Mononuclear cell (primary cell): ENCODE data around the gene CEP83. TPM values are rescaled to one million over a fixed set of nuclear protein-coding genes. Genes with fewer than 3 reads are reported as not detected.
A peak's percentile ranks its signal among the peaks of the same experiment; 100 is the strongest.
"Not testable (repeated sequence)": the region's sequence is repeated elsewhere in the genome, so short reads cannot be mapped to it uniquely, and the experiment has no call there.

ENCODE experiments used
- H3K27me3 ChIP-seq: 2 replicates; pipeline ENCODE4 v1.6.0; 2011; ENCODE audit warnings: low read length, control low read depth; ENCODE audit not compliant: insufficient read depth
- H3K4me1 ChIP-seq: 2 replicates; pipeline ENCODE4 v1.5.1; 2011; ENCODE audit warnings: mild to moderate bottlenecking, low read length, control low read depth; ENCODE audit not compliant: insufficient read depth
- H3K4me3 ChIP-seq: 2 replicates; pipeline ENCODE4 v1.5.1; 2011; ENCODE audit warnings: mild to moderate bottlenecking, low read length, moderate library complexity
- H3K9me3 ChIP-seq: 2 replicates; pipeline ENCODE4 v1.5.1; 2011; ENCODE audit warnings: low read depth, mild to moderate bottlenecking, control low read depth, low read length
- total RNA-seq: library from RNA; depleted of rRNA; stranded (reverse); fragments of >200 nt; gene quantifications from one replicate; pipeline ENCODE4 v1.2.3, GENCODE V29; 2012

Gene CEP83
- total RNA-seq, 1 donor, result 7.8 TPM

DNA sequence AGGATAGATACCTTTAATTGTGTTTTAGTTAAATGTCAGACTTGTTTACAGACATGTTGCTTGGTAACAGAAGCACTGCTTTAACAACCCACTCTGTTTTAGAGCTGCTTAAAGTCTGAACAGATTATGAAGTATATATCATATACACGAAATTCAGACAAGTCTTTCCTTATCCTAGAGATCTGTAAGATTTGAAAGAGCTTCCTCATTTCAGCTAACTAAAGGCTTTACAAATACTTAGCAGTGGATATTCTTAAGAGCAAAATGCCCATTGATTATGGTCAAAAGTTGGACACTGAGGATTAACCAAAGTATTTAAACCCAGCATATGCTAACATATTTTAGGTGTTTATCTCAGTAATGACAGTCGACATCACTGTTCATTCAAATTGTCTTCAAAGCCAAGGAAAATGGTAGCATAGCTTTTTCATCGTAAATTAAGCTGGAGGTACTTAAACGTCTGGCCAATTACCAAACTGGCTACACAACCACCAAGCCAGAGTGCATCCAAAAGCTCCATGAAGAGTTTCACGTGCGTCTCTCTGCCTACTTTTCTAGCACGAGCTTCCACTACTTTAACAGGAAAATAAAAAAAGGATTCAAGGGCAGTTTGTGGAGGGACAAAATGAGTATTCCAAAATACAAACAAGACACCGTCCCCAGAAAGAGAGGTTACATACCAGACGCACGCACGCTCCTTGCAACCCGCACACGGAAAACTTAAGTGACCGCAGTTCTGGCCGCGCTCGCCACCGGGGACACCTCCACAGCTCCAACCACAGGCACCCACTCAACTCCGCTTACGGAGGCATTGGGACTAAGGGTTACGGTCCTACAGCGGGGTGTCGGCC lies 565 bp downstream of the CEP83 start:
- Histone ChIP-seq H3K4me1 (peaks cover 10% of the 10 kb centered on the region), H3K27me3 (no peaks in the 10 kb centered on the region), H3K4me3 (peak overlapping the region; percentile 81), H3K9me3 (no peaks in the 10 kb centered on the region)

DNA sequence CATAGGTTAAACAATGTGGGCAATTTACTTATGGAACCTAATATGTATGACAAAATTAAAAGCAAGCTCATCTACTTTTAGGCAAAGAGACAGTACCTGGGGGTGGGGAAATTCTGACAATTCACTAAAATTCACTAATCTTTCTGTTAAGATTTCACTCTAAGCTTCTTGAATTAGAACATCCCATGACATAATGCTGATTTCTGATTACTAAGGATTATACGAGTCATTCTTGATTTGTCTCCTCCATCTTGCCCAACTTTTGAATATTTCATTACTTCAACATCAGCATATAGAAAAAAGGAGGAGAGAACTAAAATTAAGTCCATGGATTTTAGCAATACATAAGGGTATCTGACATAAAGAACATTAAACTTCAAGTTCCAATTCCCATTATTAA lies 2.4 kb downstream of the CEP83 start:
- no peak overlapping the region for H3K4me3 ChIP-seq
- peaks cover 10% of the 10 kb centered on the region for H3K4me1 ChIP-seq
- no peaks in the 10 kb centered on the region for H3K9me3 ChIP-seq
- no peaks in the 10 kb centered on the region for H3K27me3 ChIP-seq

DNA sequence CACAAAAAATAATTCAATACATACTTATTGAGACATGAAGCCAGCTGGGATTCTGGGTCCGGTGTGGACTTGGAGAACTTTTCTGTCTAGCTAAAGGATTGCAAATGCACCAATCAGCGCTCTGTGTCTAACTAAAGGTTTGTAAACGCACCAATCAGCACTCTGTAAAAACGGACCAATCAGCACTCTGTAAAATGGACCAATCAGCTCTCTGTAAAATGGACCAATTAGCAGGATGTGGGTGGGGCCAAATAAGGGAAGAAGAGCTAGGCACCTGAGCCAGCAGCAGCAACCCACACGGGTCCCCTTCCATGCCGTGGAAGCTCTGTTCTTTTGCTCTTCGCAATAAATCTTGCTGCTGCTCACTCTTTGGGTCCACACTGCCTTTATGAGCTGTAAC lies 5.3 kb downstream of the CEP83 start:
- not testable (repeated sequence) for H3K27me3 ChIP-seq, H3K4me3 ChIP-seq, H3K4me1 ChIP-seq, H3K9me3 ChIP-seq

DNA sequence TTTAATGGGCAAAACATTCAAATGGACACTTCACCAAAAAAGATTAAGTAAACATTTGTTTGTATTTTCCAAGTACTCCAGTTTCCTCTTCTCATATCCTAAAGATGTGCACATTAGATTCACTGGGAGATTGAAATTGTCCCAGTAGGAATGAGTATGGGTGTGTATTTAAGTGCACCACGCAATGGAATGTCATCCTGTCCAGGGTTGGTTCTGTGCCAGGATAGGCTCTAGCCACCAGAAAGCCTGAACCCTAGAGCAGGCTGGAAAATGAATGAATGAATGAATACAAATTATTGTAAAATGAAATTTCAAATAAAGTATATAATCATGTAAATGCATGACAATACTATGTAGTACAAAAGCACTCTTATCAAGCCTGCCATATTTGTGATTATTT lies 14.0 kb downstream of the CEP83 start:
- H3K4me3 ChIP-seq, result no peak overlapping the region
- no peaks in the 10 kb centered on the region for H3K27me3 ChIP-seq
- no peaks in the 10 kb centered on the region for H3K9me3 ChIP-seq
- no peaks in the 10 kb centered on the region for H3K4me1 ChIP-seq

DNA sequence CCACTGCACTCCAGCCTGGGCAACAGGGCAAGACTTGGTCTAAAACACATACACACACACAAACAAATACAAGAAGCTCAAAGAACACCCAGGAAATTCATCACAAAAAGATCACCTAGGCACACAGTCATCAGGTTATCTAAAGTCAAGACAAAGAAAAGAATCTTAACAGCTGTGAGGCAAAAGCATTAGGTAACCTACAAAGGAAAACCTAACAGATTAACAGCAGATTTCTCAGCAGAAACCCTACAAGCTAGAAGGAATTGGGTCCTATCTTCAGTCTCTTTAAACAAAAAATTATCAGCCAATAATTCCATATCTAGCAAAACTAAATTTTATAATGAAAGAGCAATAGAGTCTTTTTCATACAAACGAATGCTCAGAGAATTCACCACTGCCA lies 22.4 kb downstream of the CEP83 start:
- Histone ChIP-seq H3K4me3 (no peak overlapping the region), H3K27me3 (no peaks in the 10 kb centered on the region), H3K9me3 (no peaks in the 10 kb centered on the region), H3K4me1 (peaks cover 8% of the 10 kb centered on the region)

DNA sequence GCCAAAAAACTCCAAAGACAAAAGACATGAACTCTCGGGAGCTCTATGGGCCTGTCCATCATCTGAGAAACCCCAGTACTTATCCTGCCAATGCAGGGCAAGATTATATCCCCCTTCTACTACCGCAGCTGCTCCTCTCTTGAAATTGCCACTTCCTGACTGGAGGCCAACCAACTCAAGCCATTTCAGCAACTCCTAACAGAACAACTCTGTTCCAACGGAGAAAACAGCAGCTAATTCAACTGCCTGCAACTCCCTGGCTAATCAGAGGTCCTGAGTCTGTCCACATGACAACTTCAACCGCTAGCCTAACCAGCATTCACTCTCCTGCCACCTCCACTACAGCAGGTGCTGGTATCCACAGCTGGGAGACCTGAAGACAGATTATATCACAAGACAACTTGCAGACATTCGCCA lies 24.1 kb downstream of the CEP83 start:
- no peaks in the 10 kb centered on the region for H3K27me3 ChIP-seq
- H3K4me1 ChIP-seq, result peaks cover 8% of the 10 kb centered on the region
- H3K9me3 ChIP-seq, result peaks cover 9% of the 10 kb centered on the region
- no peak overlapping the region for H3K4me3 ChIP-seq

DNA sequence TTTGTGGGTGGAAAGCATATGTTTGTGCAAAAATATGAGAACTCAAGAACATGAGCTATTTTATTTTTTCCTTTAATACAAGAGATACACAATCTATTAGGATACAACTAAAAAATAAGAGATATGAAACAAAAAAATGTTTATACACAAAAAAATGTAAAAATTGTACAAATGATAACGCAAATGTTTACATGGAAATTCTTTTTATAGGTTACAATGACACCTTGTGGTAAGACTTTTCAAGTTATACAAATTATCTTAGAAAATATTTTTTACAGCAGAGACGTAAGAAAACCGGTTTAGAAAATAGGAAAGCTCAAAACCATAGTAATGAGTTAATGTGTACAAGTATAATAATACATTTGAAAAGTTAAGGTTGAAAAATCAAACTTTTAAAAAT lies 25.5 kb downstream of the CEP83 start:
- Histone ChIP-seq H3K4me1 (peaks cover 8% of the 10 kb centered on the region), H3K27me3 (no peaks in the 10 kb centered on the region), H3K9me3 (peaks cover 14% of the 10 kb centered on the region), H3K4me3 (no peak overlapping the region)

DNA sequence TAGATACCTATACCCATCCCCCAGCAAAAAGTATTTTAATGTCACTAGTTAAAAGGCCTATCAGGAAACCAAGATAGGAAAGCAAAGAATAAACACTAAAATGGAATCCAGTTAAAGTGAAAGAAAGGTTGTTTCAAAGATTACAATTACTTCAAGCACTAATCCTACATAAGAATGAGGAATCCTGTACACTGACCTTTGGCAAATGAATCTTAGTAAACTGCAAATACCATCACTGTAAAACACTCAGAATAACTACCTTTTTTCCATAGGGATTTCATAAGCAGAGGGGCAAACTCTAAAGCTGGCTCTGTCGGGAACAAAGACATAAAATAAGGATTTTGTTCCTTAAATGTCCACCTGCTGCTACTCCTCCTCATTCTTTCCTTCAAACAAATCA lies 25.9 kb downstream of the CEP83 start:
- Histone ChIP-seq H3K9me3 (peaks cover 14% of the 10 kb centered on the region), H3K27me3 (no peaks in the 10 kb centered on the region), H3K4me3 (no peak overlapping the region), H3K4me1 (peaks cover 8% of the 10 kb centered on the region)

DNA sequence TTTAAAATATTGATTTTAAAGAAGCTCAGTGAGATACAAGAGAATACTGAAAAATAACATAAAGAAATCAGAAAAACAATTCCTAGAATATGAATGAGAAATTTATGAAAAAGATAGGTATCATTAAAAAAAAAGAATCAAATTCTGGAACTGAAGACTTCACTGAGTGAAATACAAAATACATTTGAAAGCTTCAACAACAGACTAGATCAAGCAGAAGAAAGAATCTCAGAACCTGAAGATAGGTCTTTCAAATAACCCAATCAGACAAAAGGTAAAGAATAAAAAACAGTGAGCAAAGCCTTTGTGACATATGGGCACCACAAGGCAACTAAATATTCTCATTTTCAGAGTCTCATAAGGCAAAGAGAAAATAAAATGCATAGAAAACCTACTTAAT lies 29.4 kb downstream of the CEP83 start:
- H3K9me3 ChIP-seq, result peaks cover 14% of the 10 kb centered on the region
- H3K4me1 ChIP-seq, result peaks cover 2% of the 10 kb centered on the region
- H3K27me3 ChIP-seq, result no peaks in the 10 kb centered on the region
- H3K4me3 ChIP-seq, result no peak overlapping the region

DNA sequence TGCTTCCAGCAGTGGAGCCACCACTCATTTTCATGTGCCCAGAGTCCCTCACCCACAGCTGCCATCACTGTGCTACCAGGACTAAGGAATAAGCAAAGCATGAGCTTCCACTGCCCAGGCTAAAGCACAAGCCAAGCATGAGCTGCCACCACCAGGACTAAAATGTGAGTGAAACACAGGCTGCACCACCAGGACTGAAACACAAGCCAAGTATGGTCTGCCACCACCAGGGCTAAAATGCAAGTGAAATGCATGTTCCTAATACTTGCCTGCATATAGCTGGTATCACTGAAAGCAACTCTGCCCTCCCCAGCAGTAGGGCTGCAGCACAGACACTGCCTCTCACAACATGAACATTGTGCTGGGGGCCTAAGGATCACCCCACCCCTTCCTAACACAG lies 30.0 kb downstream of the CEP83 start:
- H3K4me1 ChIP-seq, result no peaks in the 10 kb centered on the region
- H3K27me3 ChIP-seq, result no peaks in the 10 kb centered on the region
- peaks cover 14% of the 10 kb centered on the region for H3K9me3 ChIP-seq
- no peak overlapping the region for H3K4me3 ChIP-seq

DNA sequence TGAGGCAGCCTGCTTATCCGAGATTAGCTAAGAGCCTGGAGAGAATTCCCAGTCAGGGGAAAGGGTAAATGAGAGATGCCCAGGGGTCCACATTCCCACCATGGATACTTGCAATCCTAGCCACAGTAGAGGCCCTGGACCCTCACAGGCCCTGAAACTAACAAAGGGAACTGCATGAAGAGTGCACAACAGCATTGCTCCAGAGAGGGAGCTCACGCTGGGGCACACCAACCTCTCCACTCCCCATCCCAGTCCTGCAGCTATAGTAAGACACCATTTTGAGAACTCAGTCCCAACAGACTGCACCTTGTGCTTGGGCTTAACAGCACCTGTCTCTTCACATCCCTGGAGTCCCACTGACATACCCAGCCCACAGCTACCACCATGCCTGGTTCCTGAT lies 30.5 kb downstream of the CEP83 start:
- H3K9me3 ChIP-seq, result peaks cover 14% of the 10 kb centered on the region

DNA sequence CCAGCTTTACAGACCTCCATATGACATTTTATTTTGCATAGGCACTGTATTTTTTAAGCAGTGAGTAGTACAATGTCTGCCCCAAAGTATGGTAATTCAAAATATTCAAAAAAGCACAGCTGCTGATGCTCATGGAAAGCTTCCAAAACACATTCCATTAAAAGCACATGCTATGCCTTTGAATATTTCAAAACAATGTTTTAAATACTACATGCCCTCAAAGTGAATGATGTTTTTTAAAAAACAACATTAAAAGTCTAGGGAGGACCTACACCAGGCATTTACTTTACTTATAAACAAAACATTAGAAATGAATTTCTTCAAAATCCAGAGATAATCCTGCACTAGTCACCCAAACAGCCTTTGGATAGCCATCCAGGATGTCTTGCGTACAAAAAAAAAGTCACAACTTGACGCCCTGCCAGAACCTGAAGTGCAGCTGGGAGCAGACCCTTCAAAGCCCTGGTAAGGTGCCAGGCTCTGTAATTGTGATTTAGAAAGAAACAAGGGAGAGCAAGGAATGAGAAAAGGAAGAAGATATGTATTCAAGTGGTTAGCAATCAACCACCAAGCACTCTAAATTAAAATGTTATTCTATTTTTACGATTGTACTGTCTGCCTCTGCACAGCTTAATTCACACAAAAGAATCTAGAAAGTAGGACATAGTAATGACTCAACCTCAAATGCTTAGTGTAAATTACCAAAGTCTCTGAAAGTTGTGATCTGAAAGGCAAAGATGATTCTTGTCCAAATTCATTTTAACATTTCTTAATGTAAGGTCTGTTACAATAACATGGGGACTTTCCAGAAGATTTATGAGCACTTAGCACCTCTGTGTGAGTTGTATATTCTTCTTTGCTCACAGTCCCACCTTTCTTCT lies 31.9 kb downstream of the CEP83 start:
- Histone ChIP-seq H3K4me3 (no peak overlapping the region), H3K9me3 (peaks cover 17% of the 10 kb centered on the region), H3K27me3 (no peaks in the 10 kb centered on the region), H3K4me1 (no peaks in the 10 kb centered on the region)

More for the DNA sequence above, 30.5 kb downstream of the CEP83 start:
- Histone ChIP-seq H3K27me3 (no peaks in the 10 kb centered on the region), H3K4me3 (no peak overlapping the region), H3K4me1 (no peaks in the 10 kb centered on the region)

DNA sequence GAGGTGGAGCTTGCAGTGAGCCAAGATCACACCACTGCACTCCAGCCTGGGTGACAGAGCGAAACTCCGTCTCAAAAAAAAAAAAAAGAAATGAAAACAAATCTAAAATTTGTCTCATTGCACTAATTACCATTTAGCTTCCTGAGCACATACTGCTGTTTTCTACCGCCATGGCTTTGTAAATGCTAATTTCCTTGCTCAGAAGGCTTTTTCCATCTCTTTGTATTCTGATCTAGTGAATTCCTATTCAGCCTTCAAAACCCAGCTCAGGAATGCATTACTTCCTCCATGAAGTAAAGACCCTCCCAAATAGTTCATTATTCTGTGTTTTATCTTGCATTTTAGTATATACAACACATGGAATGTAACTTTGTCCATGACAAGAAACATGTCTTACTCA lies 33.6 kb downstream of the CEP83 start:
- H3K9me3 ChIP-seq, result peaks cover 28% of the 10 kb centered on the region
- no peaks in the 10 kb centered on the region for H3K27me3 ChIP-seq
- H3K4me3 ChIP-seq, result no peak overlapping the region
- H3K4me1 ChIP-seq, result no peaks in the 10 kb centered on the region

DNA sequence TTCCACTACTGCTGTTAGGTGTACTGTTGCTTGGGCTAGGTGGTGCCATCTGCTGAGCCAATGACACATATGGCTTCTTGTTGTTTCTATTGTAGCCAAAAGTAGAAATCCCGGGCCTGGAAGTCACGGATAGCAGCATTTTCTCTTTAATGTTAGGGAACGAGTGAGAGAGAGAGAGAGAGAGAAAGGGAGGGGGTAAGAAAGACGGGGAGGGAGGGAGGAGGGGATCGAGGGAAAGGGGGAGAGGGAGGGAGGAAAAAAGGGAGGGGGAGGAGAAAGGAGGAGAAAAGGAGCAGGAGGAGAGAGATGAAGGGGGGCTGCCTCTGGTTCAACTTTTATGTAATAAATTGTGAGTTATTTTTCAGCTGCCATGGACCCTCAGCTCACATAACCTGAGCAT lies 34.8 kb downstream of the CEP83 start:
- H3K4me1 ChIP-seq, H3K27me3 ChIP-seq, H3K4me3 ChIP-seq: not testable (repeated sequence)
- peaks cover 19% of the 10 kb centered on the region for H3K9me3 ChIP-seq

DNA sequence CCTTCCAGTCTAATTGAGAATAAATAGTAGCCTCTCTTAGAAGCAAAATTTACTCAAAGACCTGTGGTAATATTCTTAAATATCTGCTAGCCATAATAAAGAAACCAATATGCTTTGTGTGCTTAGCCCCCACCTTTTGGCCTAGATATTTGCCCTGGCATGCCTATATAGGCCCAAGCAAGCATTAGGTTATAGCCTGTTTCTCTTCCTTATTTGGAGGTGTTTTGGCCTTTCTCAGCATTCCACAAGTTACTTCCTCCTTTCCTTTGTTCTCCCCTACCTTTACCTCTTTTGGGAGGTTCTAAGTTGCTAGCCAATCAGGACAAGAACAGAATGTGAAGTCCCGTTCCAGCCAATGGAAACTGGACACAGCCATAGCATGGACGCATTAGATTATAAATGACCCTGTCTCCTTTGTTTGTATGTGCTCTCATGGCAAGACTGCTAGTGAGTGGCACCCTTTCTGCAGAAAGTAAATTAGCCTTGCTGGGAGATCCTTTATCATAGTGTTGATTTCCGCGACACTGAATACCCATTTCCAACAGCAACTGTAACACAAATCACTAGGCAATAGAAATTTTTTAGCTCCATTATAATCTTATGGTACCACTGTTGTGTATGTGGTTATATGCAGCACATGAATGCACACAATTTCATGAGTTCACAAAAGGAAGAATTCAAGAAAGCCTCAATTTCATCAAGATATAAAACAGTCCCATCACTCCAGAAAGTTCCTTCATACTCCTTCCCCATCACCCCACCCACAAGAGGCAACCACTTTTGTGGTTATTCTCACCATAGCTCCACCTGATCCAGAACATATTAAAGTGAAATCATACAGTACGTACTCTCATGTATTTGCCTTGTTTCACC lies 37.6 kb downstream of the CEP83 start:
- no peak overlapping the region for H3K4me3 ChIP-seq
- H3K4me1 ChIP-seq, result no peaks in the 10 kb centered on the region
- H3K9me3 ChIP-seq, result peaks cover 19% of the 10 kb centered on the region
- H3K27me3 ChIP-seq, result no peaks in the 10 kb centered on the region
